ENCODE results near the gene VEGFA. TPM values are rescaled to one million over a fixed set of nuclear protein-coding genes. Genes with fewer than 3 reads are reported as not detected.

The VEGFA gene
- polyA plus RNA-seq, 1 donor from 2014 or later: 0.19 TPM

DNA sequence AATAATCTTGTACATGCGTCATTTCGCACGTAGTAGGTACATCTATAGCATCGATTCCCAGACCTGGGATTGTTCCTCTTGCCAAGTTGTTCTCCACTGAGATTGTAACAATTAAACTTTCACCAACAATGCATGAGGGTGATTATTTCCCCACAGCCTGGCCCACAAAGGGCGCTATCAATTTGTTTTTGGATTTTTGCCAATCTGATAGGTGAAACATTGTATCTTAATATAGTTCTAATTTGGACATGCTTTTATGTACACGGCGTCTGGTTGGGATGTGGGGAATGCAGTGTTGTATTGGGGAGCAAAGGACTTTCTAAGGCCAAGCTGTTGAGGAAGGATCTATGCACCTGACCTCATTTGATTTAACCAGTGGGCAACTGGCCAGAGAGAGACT, 59.5 kb downstream of the VEGFA start:
- Mint-ChIP-seq H3K9me3 (no peaks in the 10 kb centered on the region), H3K4me3 (no peak overlapping the region), H3K27ac (peak overlapping the region in 1 of 3 donors; percentile 25), H3K36me3 (no peaks in the 10 kb centered on the region), H3K4me1 (peaks cover 0 to 1% (median 1%) of the 10 kb centered on the region in 3 donors), H3K27me3 (peaks cover 7% of the 10 kb centered on the region)

DNA sequence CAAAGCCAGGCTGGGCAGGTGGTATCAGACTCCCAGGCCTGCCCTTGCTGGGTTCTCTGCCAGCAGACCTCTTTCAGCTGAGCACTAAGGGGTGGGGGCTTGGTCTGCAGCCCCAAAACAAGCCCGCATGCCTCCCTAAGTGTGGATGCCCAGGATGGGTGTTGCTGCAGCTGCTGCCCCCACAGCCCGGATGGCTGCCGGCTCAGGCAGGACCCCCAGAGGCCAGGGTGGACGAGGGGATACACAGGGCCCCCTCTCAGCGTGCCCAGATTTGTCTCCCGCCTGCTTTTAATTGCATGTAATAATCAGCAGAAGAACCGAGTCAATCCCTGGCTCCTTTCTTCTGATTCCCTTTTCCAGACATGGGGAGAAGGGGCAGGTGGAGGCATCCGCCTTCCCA, 60.8 kb downstream of the VEGFA start:
- peaks cover 0 to 1% (median 0%) of the 10 kb centered on the region in 3 donors for H3K4me1 Mint-ChIP-seq
- no peak overlapping the region for H3K27ac Mint-ChIP-seq
- no peaks in the 10 kb centered on the region for H3K9me3 Mint-ChIP-seq
- H3K36me3 Mint-ChIP-seq: no peaks in the 10 kb centered on the region
- H3K4me3 Mint-ChIP-seq: no peak overlapping the region
- H3K27me3 Mint-ChIP-seq: peaks cover 5% of the 10 kb centered on the region

DNA sequence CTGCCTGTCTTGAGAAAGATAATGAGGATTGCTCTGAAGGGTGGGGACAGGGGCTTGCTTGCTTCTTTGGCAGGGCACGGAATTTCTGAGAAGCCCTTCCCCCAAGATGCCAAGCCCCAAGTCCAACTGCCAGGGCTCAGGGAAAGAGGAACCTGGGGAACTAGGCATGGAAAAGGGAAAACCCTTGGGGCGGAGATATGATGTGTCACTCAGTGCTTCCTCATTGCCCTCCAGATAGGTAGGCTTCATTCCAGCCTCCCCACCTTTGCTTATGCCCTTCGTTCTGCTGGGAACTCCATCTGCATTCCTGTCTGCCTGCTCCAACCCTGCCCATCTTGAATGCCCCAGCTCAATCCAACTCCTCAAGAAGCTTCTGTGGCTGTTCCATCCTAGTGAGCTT, 61.2 kb downstream of the VEGFA start:
- Mint-ChIP-seq H3K4me3 (no peak overlapping the region), H3K4me1 (peaks cover 0 to 1% (median 0%) of the 10 kb centered on the region in 3 donors), H3K36me3 (no peaks in the 10 kb centered on the region), H3K27me3 (peaks cover 5% of the 10 kb centered on the region), H3K9me3 (no peaks in the 10 kb centered on the region), H3K27ac (no peak overlapping the region)

DNA sequence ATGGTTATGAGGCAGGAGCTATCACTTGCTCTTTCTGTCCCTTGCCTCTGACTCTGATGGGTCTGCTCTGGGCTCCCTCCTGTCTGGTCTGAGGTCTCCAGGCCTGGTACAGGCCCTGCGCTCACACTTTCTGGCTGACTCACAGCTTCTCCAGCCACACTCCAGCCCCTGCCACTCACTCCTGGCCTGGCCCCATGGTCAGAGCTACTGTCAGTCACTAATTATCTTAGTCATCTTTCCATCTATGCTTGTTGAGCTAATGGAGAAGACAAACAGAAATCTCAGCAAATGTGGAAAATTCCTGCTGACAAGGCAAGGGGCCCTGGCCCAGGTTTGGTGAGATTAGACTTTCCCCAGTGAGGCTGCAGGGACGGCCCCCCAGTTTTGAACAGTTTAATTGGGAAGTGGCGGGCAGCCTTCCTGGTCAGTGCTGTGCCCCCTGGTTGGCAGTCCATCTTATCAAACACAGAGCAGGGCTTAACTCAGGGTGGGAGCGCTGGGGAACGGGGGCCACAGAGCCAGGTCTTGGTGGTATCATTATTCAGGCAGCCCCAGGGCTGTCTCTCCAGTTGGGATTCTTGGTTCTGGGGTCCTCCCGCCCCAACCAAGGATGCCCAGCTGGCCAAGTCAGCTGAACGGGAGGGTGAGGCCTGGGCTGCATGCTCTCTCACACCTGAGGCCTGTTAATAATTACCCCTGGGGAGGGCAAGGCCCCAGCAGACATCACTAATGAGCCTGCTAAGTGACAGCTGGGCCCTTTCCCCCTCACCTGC, 63.4 kb downstream of the VEGFA start:
- Mint-ChIP-seq H3K9me3 (no peaks in the 10 kb centered on the region), H3K4me1 (peaks cover 0 to 1% (median 0%) of the 10 kb centered on the region in 3 donors), H3K36me3 (no peaks in the 10 kb centered on the region), H3K27me3 (peaks cover 3% of the 10 kb centered on the region), H3K4me3 (no peak overlapping the region), H3K27ac (no peak overlapping the region)

DNA sequence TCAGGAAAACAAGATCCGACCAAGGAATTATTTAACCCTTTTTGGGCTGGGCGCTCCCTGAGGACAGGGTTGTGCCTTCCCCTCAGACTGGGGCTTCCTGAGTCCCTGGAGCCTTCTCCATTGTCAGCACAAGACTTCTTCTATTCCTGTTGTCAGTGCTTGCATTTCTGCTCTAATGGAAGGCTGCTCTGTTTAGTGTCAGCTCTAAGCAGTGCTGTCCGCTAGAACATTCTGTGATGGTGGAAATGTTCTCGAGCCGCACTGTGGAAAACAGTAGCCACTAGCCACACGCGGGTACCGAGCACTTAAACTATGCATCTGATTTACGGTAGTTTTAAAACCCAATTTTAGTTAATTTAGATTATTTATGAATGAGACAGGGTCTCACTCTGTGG, 64.0 kb downstream of the VEGFA start:
- Mint-ChIP-seq H3K9me3 (no peaks in the 10 kb centered on the region), H3K27ac (no peak overlapping the region), H3K36me3 (no peaks in the 10 kb centered on the region), H3K4me3 (no peak overlapping the region), H3K27me3 (no peaks in the 10 kb centered on the region), H3K4me1 (no peaks in the 10 kb centered on the region)

DNA sequence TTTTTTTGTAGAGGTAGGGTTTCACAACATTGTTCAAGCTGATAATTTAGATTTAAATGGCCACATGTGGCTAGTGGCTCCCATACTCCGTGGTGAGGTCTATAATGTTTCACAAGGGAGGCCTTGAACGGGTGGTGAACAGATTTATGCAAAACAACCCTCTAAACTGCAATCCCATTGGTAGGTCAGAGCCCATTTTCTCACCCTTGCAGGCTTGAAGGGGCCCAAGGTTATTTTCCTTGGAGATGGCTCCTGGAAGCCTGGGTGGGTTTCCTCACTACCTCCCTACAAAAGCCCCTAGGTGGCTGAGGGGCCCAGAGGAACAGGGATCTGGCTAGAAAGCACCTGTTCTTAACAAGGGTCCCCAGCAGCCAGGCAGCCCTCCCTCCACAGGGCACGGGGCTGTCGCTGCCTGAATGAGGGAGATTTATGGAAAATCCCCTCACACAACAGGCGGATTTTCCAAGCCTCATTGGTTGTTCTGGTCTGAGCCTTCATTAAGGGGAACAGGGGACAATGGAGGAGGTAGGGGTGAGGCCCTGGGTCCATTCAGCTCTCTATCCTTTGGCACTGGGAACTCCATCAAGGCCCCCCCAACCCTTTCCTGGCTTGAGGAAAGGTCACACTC, 64.6 kb downstream of the VEGFA start:
- no peaks in the 10 kb centered on the region for H3K27me3 Mint-ChIP-seq
- no peak overlapping the region for H3K4me3 Mint-ChIP-seq
- H3K36me3 Mint-ChIP-seq: no peaks in the 10 kb centered on the region
- H3K4me1 Mint-ChIP-seq: no peaks in the 10 kb centered on the region
- no peak overlapping the region for H3K27ac Mint-ChIP-seq
- H3K9me3 Mint-ChIP-seq: no peaks in the 10 kb centered on the region

DNA sequence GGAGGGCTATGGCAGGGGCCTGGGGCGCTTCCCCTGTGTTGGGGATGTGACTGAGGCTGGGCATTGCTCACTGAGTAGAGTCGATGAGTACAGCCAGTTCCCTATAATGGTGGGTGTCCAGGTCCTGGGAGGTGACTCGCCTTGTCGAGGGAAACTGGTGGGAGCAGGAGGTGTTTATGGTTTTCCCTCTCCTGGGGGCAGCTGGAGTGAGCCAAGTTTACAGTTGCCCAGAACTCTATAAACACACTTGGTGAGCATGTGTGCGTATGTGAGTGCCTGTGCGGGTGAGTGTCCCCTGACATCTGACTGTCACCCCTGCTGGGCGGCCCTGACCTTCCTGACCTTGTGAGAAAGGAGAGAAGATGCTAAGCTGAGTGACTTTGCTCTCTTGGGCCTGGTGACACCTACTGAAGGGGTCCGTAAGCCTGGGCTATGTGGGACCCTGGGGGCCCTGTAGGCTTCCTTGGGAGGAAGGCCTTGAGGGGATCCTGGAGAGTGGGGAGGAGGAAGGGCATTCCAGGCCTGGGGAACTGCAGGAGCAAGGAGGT, 65.9 kb downstream of the VEGFA start:
- Mint-ChIP-seq H3K27me3 (no peaks in the 10 kb centered on the region), H3K4me3 (no peak overlapping the region), H3K36me3 (no peaks in the 10 kb centered on the region), H3K27ac (peak overlapping the region in 1 of 3 donors; percentile 16), H3K9me3 (no peaks in the 10 kb centered on the region), H3K4me1 (no peaks in the 10 kb centered on the region)

Other genes with a start within 250 kb of the VEGFA start
- 7.7 TPM for gene XPO5, start 194.2 kb upstream of the VEGFA start, polyA plus RNA-seq
- 30.6 TPM for gene POLH, start 194.0 kb upstream of the VEGFA start, polyA plus RNA-seq
- gene GTPBP2, start 140.9 kb upstream of the VEGFA start, polyA plus RNA-seq: 5.5 TPM
- gene MAD2L1BP, start 134.4 kb upstream of the VEGFA start, polyA plus RNA-seq: 23.3 TPM
- gene RSPH9, start 125.2 kb upstream of the VEGFA start, polyA plus RNA-seq: 1.2 TPM
- 84.4 TPM for gene MRPS18A, start 82.4 kb upstream of the VEGFA start, polyA plus RNA-seq